HL-60 (cell line): ENCODE results near the gene NCS1.

Experiments
- DNase-seq, 2 experiments: peaks; one replicate each; pipeline ENCODE4 v3.0.0-alpha.2; 2010 to 2020; ENCODE audit warnings: low read depth in 1 of 2, low spot score in 1 of 2
- H3K27ac ChIP-seq: fragments of 250-450 bp; sonication (Bioruptor Pico); replicated peaks from 2 replicates; pipeline ENCODE4 v1.5.1; 2020; ENCODE audit warnings: mild to moderate bottlenecking, moderate library complexity
- H3K27me3 ChIP-seq: fragments of 250-450 bp; sonication (Bioruptor Pico); 2 replicates; pipeline ENCODE4 v1.5.1; 2021; ENCODE audit warnings: mild to moderate bottlenecking, moderate library complexity; ENCODE audit not compliant: insufficient read depth, poor library complexity, severe bottlenecking
- H3K4me3 ChIP-seq: replicated peaks from 2 replicates; pipeline ENCODE4 v1.5.1; 2011; ENCODE audit warnings: mild to moderate bottlenecking, control low read depth, low read length; ENCODE audit not compliant: insufficient read depth
- CTCF ChIP-seq: IDR thresholded peaks from one replicate; pipeline ENCODE4 v1.5.1; 2011; ENCODE audit warnings: low read length, control low read depth, inconsistent platforms; ENCODE audit not compliant: insufficient read depth
- GABPA ChIP-seq: IDR thresholded peaks from 2 replicates; pipeline ENCODE4 v1.6.1; 2012; ENCODE audit warnings: low read depth
- POLR2AphosphoS5 ChIP-seq: IDR thresholded peaks from 2 replicates; pipeline ENCODE4 v1.6.1; 2012; ENCODE audit warnings: low read depth
- REST ChIP-seq: IDR thresholded peaks from 2 replicates; pipeline ENCODE4 v1.6.1; 2012; ENCODE audit warnings: low read depth; ENCODE audit not compliant: insufficient replicate concordance
- SPI1 ChIP-seq: IDR thresholded peaks from 2 replicates; pipeline ENCODE4 v1.6.1; 2012; ENCODE audit warnings: low read depth, mild to moderate bottlenecking, borderline replicate concordance

Gene NCS1

GRCh38 chr9:130143279-130143893 lies 28.8 kb upstream of the NCS1 start:
- no peak for DNase-seq
- Histone ChIP-seq H3K27ac (no peak overlapping the region), H3K4me3 (no peak overlapping the region), H3K27me3 (peaks cover 11% of the 10 kb centered on the region)
- TF ChIP-seq POLR2AphosphoS5 = no peak
- no peak for TF ChIP-seq GABPA
- no peak for TF ChIP-seq SPI1
- TF ChIP-seq REST = no peak
- no peak for TF ChIP-seq CTCF

GRCh38 chr9:130143958-130144366 lies 28.2 kb upstream of the NCS1 start:
- no peak for DNase-seq
- Histone ChIP-seq H3K27me3 (peaks cover 11% of the 10 kb centered on the region), H3K4me3 (no peak overlapping the region), H3K27ac (no peak overlapping the region)
- TF ChIP-seq SPI1 (no peak), GABPA (no peak), POLR2AphosphoS5 (no peak), CTCF (no peak), REST (no peak)

GRCh38 chr9:130144703-130145102 lies 27.5 kb upstream of the NCS1 start:
- DNase-seq = no peak
- H3K27me3 ChIP-seq = peaks cover 11% of the 10 kb centered on the region
- no peak overlapping the region for H3K27ac ChIP-seq
- no peak overlapping the region for H3K4me3 ChIP-seq
- TF ChIP-seq SPI1 (no peak), POLR2AphosphoS5 (no peak), REST (no peak), GABPA (no peak), CTCF (no peak)
